HG03159 (cell line): ENCODE results near the gene SMIM44.

Source experiments
- ATAC-seq: cut with Tn5 transposase; IDR thresholded peaks from one replicate; pipeline ENCODE4 v1.9.1; 2021; ENCODE audit warnings: mild to moderate bottlenecking, moderate library complexity; ENCODE audit not compliant: unreplicated experiment

Gene SMIM44

GRCh38 chr19:3501780-3502179 lies 18.5 kb upstream of the SMIM44 start:
- ATAC-seq, result no peak

- ATAC-seq, result peak; percentile 78
Observed at GRCh38 chr19:3500429-3501101, 17.3 kb upstream of the SMIM44 start, which contains the start of gene DOHH. Gene DOHH, minus strand, starts transcription at chr19:3500674. Its CDS starts 3,860 bp downstream, at chr19:3496814.

GRCh38 chr19:3499738-3500428 lies 16.6 kb upstream of the SMIM44 start:
- ATAC-seq, result no peak

- ATAC-seq, result no peak
Observed at GRCh38 chr19:3497757-3498520, 14.7 kb upstream of the SMIM44 start.

- no peak for ATAC-seq
Observed at GRCh38 chr19:3496392-3497273, 13.4 kb upstream of the SMIM44 start.

- ATAC-seq, result no peak
Observed at GRCh38 chr19:3494559-3494958, 11.3 kb upstream of the SMIM44 start.

- ATAC-seq, result no peak
Observed at GRCh38 chr19:3494051-3494450, 10.8 kb upstream of the SMIM44 start.

- no peak for ATAC-seq
Observed at GRCh38 chr19:3493651-3494050, 10.4 kb upstream of the SMIM44 start.

GRCh38 chr19:3492919-3493318 lies 9.7 kb upstream of the SMIM44 start:
- no peak for ATAC-seq

GRCh38 chr19:3492131-3492839 lies 9.0 kb upstream of the SMIM44 start:
- ATAC-seq, result no peak

- ATAC-seq, result no peak
Observed at GRCh38 chr19:3491396-3492119, 8.3 kb upstream of the SMIM44 start.

- ATAC-seq, result no peak
Observed at GRCh38 chr19:3482507-3483225, 575 bp downstream of the SMIM44 start.

- no peak for ATAC-seq
Observed at GRCh38 chr19:3481241-3482090, 1.8 kb downstream of the SMIM44 start.

GRCh38 chr19:3480383-3481091 lies 2.7 kb downstream of the SMIM44 start, which contains the start of gene SMIM24:
Gene SMIM24, minus strand, starts transcription at chr19:3480525. Its CDS starts 62 bp downstream, at chr19:3480463.
- ATAC-seq, result no peak

GRCh38 chr19:3479834-3480215 lies 3.4 kb downstream of the SMIM44 start:
- no peak for ATAC-seq

GRCh38 chr19:3479177-3479833 lies 3.9 kb downstream of the SMIM44 start:
- ATAC-seq, result no peak
